Measurements from ENCODE around the gene NME4. TPM values are rescaled to one million over a fixed set of nuclear protein-coding genes. Genes with fewer than 3 reads are reported as not detected.
"Not testable (repeated sequence)": the region's sequence is repeated elsewhere in the genome, so short reads cannot be mapped to it uniquely, and the experiment has no call there.

NME4 gene
- polyA plus RNA-seq, 3 donors, result 26.7 to 31.4 (median 26.9) TPM

GRCh38 chr16:377419-377951 is 19.5 kb upstream of the NME4 start:
- no peak overlapping the region for H3K4me2 ChIP-seq (replicated peaks; ENCODE audit: extremely low read depth, low read length, poor library complexity, severe bottlenecking)
- Mint-ChIP-seq H3K36me3 (peaks cover 22 to 48% of the 10 kb centered on the region in 2 donors), H3K4me1 (peaks cover 13% of the 10 kb centered on the region), H3K27ac (no peak overlapping the region), H3K9me3 (no peaks in the 10 kb centered on the region), H3K4me3 (no peak overlapping the region), H3K27me3 (ENCODE audit: low read depth in 3 of 3) (peaks cover 0 to 3% (median 2%) of the 10 kb centered on the region in 3 donors)
- H3K9ac ChIP-seq (ENCODE audit: insufficient read depth, low read length, poor library complexity, severe bottlenecking), result no peak overlapping the region
- DNase-seq, result no peak
- H3K79me2 ChIP-seq (ENCODE audit: insufficient read depth, low read length), result peaks cover 31% of the 10 kb centered on the region
- no peak overlapping the region for H2AFZ ChIP-seq (ENCODE audit: insufficient read depth, low read depth, low read length, poor library complexity, severe bottlenecking)
- TF ChIP-seq, protein P1, sequence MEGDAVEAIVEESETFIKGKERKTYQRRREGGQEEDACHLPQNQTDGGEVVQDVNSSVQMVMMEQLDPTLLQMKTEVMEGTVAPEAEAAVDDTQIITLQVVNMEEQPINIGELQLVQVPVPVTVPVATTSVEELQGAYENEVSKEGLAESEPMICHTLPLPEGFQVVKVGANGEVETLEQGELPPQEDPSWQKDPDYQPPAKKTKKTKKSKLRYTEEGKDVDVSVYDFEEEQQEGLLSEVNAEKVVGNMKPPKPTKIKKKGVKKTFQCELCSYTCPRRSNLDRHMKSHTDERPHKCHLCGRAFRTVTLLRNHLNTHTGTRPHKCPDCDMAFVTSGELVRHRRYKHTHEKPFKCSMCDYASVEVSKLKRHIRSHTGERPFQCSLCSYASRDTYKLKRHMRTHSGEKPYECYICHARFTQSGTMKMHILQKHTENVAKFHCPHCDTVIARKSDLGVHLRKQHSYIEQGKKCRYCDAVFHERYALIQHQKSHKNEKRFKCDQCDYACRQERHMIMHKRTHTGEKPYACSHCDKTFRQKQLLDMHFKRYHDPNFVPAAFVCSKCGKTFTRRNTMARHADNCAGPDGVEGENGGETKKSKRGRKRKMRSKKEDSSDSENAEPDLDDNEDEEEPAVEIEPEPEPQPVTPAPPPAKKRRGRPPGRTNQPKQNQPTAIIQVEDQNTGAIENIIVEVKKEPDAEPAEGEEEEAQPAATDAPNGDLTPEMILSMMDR (IDR thresholded peaks at IDR 0.05), result no peak
- no peaks in the 10 kb centered on the region for H3K9me3 ChIP-seq (replicated peaks in 1 of 2; ENCODE audit: control insufficient read depth in 1 of 2, insufficient read depth in 1 of 2, low read length in 2 of 2)
- no peaks in the 10 kb centered on the region for H3K27me3 ChIP-seq (ENCODE audit: control insufficient read depth in 2 of 2, insufficient read depth in 2 of 2, low read length in 2 of 2)
- no peak overlapping the region for H3K27ac ChIP-seq (ENCODE audit: low read depth in 1 of 2, low read length in 2 of 2)
- H3K36me3 ChIP-seq (replicated peaks in 1 of 2; ENCODE audit: control insufficient read depth in 1 of 2, insufficient read depth in 2 of 2, low read length in 2 of 2), result peaks cover 47 to 54% of the 10 kb centered on the region in 2 donors
- intact Hi-C loops (cut with micrococcal nuclease), result no loop called here
- peaks cover 32% of the 10 kb centered on the region for H4K20me1 ChIP-seq (ENCODE audit: insufficient read depth, low read length)
- peaks cover 15 to 20% of the 10 kb centered on the region in 2 donors for H3K4me1 ChIP-seq (ENCODE audit: control insufficient read depth in 1 of 2, insufficient read depth in 2 of 2, low read length in 2 of 2)
- WGBS (ENCODE audit: insufficient coverage), result 96% methylated on average over 39 of the region's 42 CpGs
- no peak overlapping the region for H3K4me3 ChIP-seq (replicated peaks in 1 of 3; ENCODE audit: low read depth in 2 of 3, low read length in 3 of 3)

DNA sequence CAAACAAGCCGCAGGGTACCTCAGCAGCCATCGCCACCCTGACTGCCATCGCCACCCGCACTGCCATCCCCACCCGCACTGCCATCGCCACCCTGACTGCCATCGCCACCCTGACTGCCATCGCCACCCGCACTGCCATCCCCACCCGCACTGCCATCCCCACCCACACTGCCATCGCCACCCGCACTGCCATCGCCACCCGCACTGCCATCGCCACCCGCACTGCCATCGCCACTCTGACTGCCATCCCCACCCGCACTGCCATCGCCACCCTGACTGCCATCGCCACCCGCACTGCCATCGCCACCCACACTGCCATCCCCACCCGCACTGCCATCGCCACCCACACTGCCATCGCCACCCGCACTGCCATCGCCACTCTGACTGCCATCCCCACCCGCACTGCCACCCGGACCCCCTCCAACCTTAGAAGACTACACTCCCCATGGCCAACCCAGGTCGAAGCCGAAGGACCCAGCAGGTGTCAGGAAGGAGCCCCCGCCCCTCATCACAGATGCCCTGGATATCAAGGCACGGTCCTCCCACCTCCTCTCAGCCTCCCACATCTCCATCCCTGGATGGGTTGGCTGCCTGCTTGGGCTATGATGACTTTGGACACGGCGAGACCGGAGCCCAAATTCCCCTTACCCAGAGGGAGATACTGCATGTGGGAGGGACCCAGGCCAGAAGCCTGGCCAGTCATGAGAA is 18.7 kb upstream of the NME4 start:
- peaks cover 21% of the 10 kb centered on the region for H3K4me1 Mint-ChIP-seq
- intact Hi-C loops (cut with micrococcal nuclease); H3K4me3 ChIP-seq (replicated peaks in 1 of 3; ENCODE audit: low read depth in 2 of 3, low read length in 3 of 3); H3K27ac Mint-ChIP-seq; H3K4me2 ChIP-seq (replicated peaks; ENCODE audit: extremely low read depth, low read length, poor library complexity, severe bottlenecking); H3K27me3 ChIP-seq (ENCODE audit: control insufficient read depth in 2 of 2, insufficient read depth in 2 of 2, low read length in 2 of 2); H3K4me3 Mint-ChIP-seq; H3K9ac ChIP-seq (ENCODE audit: insufficient read depth, low read length, poor library complexity, severe bottlenecking); H3K27ac ChIP-seq (ENCODE audit: low read depth in 1 of 2, low read length in 2 of 2); H3K9me3 Mint-ChIP-seq; H3K9me3 ChIP-seq (replicated peaks in 1 of 2; ENCODE audit: control insufficient read depth in 1 of 2, insufficient read depth in 1 of 2, low read length in 2 of 2); H2AFZ ChIP-seq (ENCODE audit: insufficient read depth, low read depth, low read length, poor library complexity, severe bottlenecking); DNase-seq; H3K27me3 Mint-ChIP-seq (ENCODE audit: low read depth in 3 of 3): not testable (repeated sequence)
- Histone ChIP-seq H3K36me3 (replicated peaks in 1 of 2; ENCODE audit: control insufficient read depth in 1 of 2, insufficient read depth in 2 of 2, low read length in 2 of 2) (peaks cover 42 to 46% of the 10 kb centered on the region in 2 donors), H4K20me1 (ENCODE audit: insufficient read depth, low read length) (peaks cover 32% of the 10 kb centered on the region), H3K79me2 (ENCODE audit: insufficient read depth, low read length) (peaks cover 35% of the 10 kb centered on the region), H3K4me1 (ENCODE audit: control insufficient read depth in 1 of 2, insufficient read depth in 2 of 2, low read length in 2 of 2) (peaks cover 22 to 28% of the 10 kb centered on the region in 2 donors)
- WGBS (ENCODE audit: insufficient coverage), result 92% methylated on average over 23 of the region's 36 CpGs
- H3K36me3 Mint-ChIP-seq, result peaks cover 21 to 42% of the 10 kb centered on the region in 2 donors

Measured in CD14-positive monocyte (primary cell).